ENCODE measurements around the gene COL13A1. TPM values are rescaled to one million over a fixed set of nuclear protein-coding genes. Genes with fewer than 3 reads are reported as not detected.

The COL13A1 gene
- total RNA-seq, 6 experiments from 2014 or later: 33.5 to 46.6 (median 38.1) TPM

DNA sequence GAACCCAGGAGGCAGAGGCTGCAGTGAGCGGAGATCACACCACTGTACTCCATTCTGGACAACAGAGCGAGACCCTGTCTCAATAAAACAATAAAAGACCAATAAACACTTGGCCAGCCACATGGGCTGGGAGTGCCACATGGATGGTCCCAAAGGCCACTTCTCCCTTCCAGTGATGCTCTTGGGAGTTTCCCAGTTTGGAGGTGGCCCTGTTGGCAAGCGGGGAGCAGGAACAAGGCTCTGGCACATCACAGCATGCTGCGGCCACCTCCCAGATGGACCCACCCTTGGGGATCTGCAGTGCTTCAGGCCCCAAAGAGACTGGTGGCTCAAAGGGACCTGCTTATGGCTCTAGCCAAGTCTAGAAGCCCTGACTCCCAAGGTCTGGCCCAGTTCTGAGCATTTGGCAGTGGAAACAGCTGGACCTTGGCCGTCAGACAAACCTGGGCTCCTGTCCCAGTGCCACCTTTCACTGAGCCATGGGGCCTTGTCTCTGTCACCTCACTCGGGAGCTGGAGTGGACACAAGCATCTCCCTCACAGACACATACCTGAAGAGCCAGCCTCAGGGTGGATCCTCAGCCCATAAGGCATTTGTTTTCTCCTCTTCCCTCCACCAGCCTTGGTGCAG lies 91.7 kb downstream of the COL13A1 start:
- TF ChIP-seq, protein P1, sequence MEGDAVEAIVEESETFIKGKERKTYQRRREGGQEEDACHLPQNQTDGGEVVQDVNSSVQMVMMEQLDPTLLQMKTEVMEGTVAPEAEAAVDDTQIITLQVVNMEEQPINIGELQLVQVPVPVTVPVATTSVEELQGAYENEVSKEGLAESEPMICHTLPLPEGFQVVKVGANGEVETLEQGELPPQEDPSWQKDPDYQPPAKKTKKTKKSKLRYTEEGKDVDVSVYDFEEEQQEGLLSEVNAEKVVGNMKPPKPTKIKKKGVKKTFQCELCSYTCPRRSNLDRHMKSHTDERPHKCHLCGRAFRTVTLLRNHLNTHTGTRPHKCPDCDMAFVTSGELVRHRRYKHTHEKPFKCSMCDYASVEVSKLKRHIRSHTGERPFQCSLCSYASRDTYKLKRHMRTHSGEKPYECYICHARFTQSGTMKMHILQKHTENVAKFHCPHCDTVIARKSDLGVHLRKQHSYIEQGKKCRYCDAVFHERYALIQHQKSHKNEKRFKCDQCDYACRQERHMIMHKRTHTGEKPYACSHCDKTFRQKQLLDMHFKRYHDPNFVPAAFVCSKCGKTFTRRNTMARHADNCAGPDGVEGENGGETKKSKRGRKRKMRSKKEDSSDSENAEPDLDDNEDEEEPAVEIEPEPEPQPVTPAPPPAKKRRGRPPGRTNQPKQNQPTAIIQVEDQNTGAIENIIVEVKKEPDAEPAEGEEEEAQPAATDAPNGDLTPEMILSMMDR (IDR thresholded peaks at IDR 0.05): no peak
- Mint-ChIP-seq H3K4me3 (no peak overlapping the region), H3K36me3 (ENCODE audit: low read depth) (peaks cover 6% of the 10 kb centered on the region; the same call in 1 of the 2 replicates), H3K27me3 (ENCODE audit: insufficient read depth) (no peaks in the 10 kb centered on the region; the same call in 1 of the 2 replicates), H3K9me3 (no peaks in the 10 kb centered on the region), H3K27ac (no peak overlapping the region), H3K4me1 (ENCODE audit: low read depth) (peaks cover 13% of the 10 kb centered on the region; the same call in 1 of the 2 replicates)
- no peak for DNase-seq

DNA sequence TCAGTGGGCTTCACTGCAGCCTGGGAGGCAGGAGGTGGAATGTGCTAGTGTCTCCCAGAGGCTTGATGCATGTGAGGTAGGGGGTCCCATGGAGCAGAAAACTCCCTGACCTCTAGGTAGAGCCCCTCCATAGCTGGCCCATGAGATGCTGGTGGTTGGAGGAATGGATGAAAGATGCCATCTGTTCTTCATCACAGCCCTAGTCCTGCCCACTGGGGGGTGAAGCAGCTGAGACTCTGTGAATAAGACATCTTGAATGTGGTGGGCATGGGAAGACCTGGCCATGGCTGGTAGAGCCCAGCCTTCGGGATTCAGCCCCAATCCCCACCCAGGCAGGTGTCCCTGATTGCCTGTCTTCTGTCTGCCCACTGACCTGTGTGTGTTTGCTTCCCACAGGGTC lies 92.5 kb downstream of the COL13A1 start:
- TF ChIP-seq, protein P1 (IDR thresholded peaks at IDR 0.05): no peak
- Mint-ChIP-seq H3K9me3 (no peaks in the 10 kb centered on the region), H3K27me3 (ENCODE audit: insufficient read depth) (no peaks in the 10 kb centered on the region; the same call in 1 of the 2 replicates), H3K36me3 (ENCODE audit: low read depth) (peaks cover 6% of the 10 kb centered on the region; the same call in 1 of the 2 replicates), H3K27ac (peak overlapping the region; percentile 12; the same call in 1 of the 2 replicates), H3K4me3 (no peak overlapping the region), H3K4me1 (ENCODE audit: low read depth) (peaks cover 13% of the 10 kb centered on the region; the same call in 1 of the 2 replicates)
- DNase-seq: no peak

DNA sequence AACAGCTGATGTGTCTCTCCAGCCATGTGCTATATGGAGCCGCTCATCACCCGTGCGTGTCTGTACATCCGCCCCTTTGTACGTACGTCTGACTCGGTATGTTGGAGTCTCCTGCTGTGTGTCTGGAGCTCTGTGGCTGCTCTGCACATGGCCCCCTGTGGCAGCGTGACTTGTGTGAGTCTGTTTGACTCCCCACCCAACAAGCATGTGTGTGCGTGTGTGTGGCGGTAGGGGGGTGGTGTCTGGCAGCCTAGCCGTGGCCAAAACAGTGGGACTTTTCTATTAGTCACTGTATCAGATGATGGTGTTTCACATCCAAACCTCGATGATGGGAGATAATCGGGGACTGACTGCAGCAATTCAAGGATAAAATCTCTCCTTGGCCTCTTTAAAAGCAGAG lies 94.1 kb downstream of the COL13A1 start:
- DNase-seq: peak; percentile 5
- Mint-ChIP-seq H3K27ac (peak overlapping the region; percentile 86), H3K36me3 (ENCODE audit: low read depth) (peaks cover 6% of the 10 kb centered on the region; the same call in 1 of the 2 replicates), H3K27me3 (ENCODE audit: insufficient read depth) (no peaks in the 10 kb centered on the region; the same call in 1 of the 2 replicates), H3K4me1 (ENCODE audit: low read depth) (peaks cover 13% of the 10 kb centered on the region; the same call in 1 of the 2 replicates), H3K9me3 (no peaks in the 10 kb centered on the region), H3K4me3 (no peak overlapping the region)
- TF ChIP-seq, protein P1 (IDR thresholded peaks at IDR 0.05): no peak

DNA sequence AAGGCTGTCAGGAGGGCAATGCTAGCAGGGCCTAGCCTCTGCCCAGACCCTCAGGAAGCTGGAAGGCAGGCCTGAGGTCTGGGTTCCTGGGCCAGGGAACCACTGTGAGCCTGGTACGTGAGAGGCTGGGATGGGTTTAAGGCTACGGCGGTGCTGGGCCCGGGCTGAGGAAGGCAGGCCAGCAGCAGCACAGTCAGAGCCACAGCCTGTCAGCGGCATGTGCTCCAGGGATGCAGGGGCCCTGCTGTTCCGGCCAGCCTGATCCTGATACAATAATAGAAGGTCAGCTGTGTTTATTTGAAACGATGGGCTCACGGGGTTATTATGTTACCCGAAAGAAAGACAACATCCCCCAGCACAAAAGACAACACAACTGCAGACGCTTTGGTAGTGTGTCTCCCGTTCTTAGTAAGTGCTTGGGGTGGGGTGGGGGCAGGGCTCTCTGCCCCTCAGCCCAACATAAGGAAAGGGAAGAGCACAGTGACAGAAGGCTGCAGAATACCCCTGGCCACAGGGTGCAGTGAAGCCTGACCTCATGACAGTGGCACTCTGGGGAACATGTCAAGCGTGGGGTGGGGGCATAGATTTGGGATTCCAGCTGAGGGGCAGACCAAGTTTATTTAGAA lies 95.0 kb downstream of the COL13A1 start:
- peaks cover 18% of the 10 kb centered on the region; the same call in 1 of the 2 replicates for H3K4me1 Mint-ChIP-seq (ENCODE audit: low read depth)
- no peaks in the 10 kb centered on the region; the same call in 1 of the 2 replicates for H3K27me3 Mint-ChIP-seq (ENCODE audit: insufficient read depth)
- H3K36me3 Mint-ChIP-seq (ENCODE audit: low read depth): peaks cover 6% of the 10 kb centered on the region; the same call in 1 of the 2 replicates
- H3K27ac Mint-ChIP-seq: peak overlapping the region; percentile 86; the same call in 1 of the 2 replicates
- H3K9me3 Mint-ChIP-seq: no peaks in the 10 kb centered on the region
- TF ChIP-seq, protein P1 (IDR thresholded peaks at IDR 0.05): no peak
- peak overlapping the region; percentile 28; the same call in 1 of the 2 replicates for H3K4me3 Mint-ChIP-seq
- DNase-seq: no peak

DNA sequence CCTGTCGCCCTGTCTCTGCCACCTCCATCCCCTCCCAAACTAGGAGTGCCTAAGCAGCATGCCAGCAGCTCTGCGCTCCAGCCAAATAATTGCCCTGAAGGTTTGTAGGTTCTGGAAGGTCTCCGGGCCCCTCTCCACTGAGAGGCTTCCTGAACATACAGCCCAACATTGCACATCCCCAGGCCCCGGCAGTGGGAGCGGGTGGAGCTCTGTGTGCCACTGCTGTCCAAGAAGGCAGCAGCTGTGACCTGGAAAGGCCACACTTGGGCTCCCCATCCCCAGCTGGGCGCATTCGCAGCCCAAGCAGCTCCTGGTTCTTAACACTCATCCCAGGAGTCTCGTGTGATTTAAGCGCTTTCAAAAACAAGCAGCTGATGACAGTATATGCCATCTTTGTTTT lies 95.7 kb downstream of the COL13A1 start:
- H3K36me3 Mint-ChIP-seq (ENCODE audit: low read depth): peaks cover 7% of the 10 kb centered on the region; the same call in 1 of the 2 replicates
- H3K27ac Mint-ChIP-seq: no peak overlapping the region
- H3K27me3 Mint-ChIP-seq (ENCODE audit: insufficient read depth): no peaks in the 10 kb centered on the region; the same call in 1 of the 2 replicates
- DNase-seq: no peak
- H3K4me3 Mint-ChIP-seq: no peak overlapping the region
- TF ChIP-seq, protein P1 (IDR thresholded peaks at IDR 0.05): no peak
- H3K4me1 Mint-ChIP-seq (ENCODE audit: low read depth): peaks cover 21% of the 10 kb centered on the region; the same call in 1 of the 2 replicates
- no peaks in the 10 kb centered on the region for H3K9me3 Mint-ChIP-seq
